Measurements from ENCODE around the gene CRB3.

CRB3 gene

DNA sequence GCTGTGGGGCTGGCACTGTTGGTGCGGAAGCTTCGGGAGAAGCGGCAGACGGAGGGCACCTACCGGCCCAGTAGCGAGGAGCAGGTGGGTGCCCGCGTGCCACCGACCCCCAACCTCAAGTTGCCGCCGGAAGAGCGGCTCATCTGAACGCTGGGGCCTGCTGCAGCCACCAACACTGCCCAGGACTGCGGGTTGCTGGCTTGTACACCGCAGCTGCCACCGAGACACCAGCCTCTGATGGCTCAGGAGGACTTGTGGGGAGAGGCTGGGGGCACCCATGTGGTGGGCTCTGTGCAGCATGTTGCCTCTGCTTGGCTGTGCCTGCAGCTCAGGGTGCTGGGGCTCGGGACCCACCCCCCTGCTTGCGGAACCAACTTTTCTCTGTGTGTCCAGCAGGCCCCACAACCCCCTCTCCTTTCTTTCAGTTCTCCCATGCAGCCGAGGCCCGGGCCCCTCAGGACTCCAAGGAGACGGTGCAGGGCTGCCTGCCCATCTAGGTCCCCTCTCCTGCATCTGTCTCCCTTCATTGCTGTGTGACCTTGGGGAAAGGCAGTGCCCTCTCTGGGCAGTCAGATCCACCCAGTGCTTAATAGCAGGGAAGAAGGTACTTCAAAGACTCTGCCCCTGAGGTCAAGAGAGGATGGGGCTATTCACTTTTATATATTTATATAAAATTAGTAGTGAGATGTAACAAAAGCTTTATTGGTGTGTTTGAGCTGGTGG lies 2.6 kb downstream of the CRB3 start:
- no peak for DNase-seq (ENCODE audit: low spot score)

DNA sequence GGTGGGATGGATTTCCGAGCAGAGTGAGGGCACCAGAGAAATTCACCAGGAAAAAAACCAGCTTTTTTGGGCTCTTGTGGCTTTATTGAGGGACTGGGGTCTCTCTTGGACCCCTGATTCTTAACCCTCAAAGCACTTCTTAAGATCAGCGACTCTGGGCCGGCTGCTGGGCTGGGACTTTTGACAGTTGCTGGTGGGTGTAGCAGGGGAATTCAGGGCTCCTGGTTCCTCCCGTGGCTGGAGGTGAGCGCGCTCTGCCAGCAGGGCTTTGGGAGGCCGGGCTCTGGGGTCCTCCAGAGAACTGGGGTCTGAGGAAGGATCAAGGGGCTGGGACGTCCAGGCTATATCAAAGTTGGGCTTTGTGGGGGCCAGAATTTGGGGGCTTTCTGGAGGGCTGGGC lies 3.3 kb downstream of the CRB3 start:
- no peak for DNase-seq (ENCODE audit: low spot score)

DNA sequence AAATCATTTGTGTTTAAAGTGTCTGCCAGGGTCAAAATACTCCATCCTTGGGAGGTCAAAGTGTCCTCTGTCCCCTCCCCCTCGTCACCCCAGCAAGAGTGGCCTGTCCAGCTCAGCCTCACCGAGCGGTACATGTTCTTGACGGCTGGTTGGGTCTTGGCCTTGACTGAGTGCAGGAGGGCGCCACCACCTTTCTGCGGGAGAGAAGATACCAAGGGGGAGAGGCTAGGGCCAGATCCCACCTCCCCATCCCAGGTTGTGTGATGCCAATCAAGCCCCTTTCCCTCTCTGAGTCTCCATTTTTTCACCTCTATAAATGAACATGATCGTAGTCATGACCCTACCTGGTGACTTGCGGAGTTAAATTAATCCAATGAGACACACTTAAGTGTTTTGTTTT lies 6.1 kb downstream of the CRB3 start:
- no peak for DNase-seq (ENCODE audit: low spot score)

DNA sequence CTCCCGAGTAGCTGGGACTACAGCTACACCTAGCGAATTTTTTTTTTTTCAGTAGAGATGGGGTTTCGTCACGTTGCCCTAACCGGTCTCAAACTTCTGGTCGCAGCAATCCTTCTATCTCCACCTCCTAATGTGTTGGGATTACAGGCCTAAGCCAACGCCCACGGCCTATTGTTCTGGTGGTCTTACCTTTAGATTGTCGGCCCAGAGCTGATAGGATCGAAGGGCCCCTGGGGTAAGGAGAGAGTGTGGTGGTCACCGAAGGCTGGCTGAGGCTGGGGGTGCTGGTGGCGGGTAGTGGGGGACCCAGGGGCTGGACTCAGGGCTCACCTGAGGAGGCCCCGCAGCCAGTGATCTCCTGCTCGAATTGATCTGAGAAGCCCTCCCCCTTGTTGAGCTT lies 7.0 kb downstream of the CRB3 start:
- DNase-seq (ENCODE audit: low spot score): no peak

DNA sequence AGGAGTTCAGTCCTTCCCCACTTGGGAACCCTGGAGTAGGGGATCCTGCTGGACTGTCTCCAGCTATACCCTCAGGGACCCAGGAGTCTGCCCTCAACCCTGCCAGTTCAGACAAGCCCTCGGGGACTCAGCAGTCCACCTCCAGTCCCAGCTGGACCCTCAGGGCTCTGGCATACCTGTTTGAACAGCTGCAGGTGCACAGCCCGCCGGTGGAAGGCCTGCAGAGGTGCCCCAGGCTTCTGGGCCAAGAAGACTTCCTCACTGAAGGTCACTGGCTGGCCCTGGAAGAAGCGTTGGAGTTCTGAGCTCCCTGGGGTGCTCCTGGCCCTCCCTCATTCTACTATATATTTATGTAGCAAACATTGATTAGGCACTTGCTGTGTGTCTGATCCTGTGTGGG lies 8.6 kb downstream of the CRB3 start:
- DNase-seq (ENCODE audit: low spot score): no peak

DNA sequence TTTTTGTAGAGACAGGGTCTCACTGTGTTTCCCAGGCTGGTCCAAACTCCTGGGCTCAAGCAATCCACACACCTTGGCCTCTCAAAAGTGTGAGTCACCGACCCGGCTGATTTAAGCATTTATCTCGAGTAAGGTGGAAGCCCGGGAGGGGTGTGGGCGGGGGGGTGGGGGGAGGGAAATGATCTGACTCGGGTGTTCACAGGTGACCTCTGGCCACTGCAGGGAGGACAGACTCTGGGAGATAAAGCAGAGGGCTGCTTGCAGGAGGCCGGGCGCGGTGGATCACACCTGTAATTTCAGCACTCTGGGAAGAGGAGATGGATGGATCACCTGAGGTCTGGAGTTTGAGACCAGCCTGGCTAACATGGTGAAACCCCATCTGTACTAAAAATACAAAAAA lies 9.6 kb downstream of the CRB3 start:
- no peak for DNase-seq (ENCODE audit: low spot score)

DNA sequence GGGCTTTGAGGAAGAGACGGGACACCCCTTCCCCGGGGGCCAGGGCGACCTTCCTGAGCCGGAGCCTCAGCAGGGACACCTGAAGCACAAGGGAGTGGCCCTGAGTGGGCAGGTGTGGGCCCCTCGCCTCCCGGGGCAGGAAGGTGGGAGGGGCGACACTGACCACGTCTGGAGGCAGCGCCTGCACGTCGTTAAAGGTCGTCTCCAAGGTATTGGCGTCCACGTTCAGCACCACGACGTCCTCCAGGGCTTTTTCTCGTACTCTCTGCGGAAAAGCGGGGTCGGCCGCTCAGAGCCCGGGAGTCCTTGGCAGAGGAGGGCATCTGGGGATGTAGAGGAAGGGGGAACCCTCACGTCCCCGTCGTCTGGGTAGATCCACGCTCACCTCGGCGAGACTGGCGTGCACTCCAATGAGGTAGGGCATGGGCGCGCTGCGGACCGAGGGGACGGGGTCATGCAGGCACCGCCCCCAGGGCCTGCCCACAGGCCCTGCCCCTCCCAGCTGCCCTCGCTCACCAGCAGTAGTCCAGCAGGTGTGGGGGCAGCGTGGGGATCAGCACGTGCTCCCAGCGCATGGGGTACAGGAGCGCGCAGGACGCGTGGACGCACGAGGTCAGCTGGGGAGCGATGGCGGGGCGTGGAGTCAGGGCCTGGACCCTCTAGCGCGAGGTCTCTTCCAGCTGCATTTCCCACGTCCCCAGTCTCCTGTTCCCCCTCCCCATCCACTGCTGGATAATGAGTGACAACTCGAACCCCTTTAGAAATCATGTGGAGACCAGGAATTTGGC lies 11.4 kb downstream of the CRB3 start:
- DNase-seq (ENCODE audit: low spot score): no peak

DNA sequence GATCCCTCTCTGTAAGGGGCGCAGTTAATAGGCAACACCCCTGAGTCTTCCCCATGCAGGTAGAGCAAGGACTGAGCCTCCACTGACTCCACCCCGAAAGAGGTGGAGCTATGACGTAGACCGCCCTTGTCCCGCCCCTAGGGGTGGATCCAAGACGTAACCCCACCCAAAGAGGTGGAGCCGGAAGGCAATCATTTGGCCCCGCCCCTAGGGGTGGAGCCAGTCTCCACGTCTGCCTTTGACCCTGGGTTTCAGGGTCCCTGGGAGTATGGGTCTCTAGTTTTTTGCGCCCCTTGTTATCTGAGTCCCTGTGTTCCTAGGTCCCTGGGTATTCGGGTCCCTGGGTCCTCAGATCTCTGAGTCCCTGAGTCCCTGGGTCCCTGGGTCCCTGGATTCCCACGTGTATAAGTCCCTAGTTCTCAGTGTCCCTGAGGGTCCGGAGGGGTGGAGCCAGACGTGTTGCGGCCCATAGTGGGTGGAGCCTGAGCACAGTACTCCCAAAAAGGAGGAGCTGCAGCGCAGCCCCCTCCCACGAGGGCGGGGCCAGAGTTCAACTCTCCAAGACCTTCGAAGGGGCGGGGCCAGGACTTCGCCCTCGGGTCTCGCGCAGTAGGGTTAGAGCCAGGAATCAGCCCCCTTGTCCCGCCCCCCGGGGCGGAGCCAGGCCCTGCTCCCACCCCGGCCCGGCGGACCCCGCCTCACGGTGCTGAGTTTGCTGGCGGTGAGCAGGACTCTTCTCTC lies 12.3 kb downstream of the CRB3 start:
- peak; percentile 34 for DNase-seq (ENCODE audit: low spot score)

DNA sequence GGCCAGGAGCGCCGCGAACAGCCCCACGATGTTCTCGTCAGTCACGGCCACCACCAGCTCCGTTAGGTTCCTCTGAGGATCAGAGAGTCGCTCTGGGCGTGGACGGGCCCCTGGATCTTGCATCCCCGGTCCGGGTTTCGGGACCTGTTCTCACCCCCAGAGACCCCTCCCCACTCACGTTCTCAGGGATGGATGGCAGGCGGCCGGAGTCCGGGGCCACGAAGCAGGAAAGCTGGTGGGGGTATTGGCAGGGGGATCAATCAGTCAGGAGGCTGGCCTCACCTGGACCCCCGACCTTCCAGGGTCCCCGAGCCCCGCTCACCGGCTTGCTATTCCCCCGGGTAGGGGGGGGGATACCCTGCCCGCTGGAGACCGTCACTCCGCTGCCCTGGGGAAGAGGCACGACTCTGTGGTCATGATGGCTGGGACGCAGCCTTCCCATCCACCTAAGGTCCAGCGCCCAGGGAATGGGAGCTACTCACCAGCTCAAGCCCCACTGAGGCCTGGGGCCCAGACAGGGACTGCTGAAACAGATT lies 12.9 kb downstream of the CRB3 start:
- DNase-seq (ENCODE audit: low spot score): no peak

DNA sequence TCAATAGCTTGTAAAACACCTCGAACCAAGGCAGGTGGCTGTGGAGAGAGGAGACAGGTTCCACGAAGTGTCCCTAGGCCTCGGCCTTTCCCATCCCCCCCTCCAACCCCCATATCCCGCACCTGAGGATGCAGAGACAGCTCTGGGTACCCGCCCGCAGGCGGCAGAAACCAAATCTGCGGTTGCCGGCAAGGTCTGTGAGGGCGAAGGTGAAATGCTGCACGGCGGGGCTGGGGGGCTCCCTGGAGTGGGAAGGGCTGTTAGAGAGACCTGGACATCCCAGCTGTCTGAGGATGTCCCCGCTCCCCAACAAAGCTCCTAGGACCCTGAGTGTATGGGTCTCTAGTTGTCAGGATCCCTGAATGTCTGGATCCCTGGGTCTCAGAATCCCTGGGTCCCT lies 14.7 kb downstream of the CRB3 start:
- no peak for DNase-seq (ENCODE audit: low spot score)

DNA sequence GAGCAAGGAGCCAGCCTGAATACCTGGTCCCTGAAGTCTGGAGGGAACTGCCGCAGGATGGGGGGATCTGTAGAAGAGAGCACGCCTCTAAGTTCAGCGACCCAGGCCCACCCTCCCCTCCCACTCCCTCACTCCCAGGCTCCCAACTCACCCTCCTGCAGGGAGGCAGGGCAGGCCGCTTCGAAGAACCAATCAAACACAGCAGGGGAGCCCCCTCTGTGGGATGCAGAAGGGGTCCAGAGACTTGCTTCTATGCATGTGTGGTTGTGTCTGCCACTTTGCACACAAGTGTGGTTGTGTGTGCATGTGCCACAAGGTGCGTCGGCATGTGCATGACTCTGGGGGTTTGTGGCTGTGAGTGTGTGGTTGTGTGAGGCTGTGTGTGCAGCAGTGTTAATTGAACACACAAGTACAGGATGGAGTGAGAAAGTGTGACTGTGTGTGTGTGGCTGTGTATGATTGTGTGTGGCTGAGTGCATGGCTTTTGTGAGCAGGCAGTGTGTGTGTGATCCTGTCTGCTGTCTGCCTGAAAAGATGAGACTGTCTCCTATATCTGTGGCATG lies 15.8 kb downstream of the CRB3 start:
- no peak for DNase-seq (ENCODE audit: low spot score)

DNA sequence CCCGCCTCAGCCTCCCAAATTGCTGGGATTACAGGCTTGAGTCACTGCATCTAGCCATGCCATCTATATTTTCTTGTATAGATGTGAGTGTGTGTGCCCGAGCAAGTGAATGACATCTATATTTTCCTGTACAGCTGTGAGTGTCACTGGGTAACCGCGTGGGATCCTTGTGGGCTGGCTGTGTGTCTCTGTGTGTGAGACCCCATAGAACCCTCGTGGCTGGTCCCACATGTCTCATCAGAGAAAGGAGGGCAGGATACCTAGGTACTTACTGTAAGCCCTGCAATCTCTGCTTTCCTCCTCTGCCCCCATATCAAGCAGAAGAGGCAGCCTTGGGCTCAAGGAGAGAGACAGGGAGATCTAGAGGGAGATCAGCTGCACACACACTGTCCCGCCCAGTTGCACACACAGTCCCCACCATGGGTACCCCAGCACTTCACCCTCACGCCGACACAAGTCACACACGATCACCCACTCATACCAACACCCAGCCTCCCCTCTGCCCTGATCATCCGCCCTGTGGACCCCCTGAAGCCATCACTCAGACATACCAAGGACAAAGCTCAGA lies 16.9 kb downstream of the CRB3 start:
- no peak for DNase-seq (ENCODE audit: low spot score)

DNA sequence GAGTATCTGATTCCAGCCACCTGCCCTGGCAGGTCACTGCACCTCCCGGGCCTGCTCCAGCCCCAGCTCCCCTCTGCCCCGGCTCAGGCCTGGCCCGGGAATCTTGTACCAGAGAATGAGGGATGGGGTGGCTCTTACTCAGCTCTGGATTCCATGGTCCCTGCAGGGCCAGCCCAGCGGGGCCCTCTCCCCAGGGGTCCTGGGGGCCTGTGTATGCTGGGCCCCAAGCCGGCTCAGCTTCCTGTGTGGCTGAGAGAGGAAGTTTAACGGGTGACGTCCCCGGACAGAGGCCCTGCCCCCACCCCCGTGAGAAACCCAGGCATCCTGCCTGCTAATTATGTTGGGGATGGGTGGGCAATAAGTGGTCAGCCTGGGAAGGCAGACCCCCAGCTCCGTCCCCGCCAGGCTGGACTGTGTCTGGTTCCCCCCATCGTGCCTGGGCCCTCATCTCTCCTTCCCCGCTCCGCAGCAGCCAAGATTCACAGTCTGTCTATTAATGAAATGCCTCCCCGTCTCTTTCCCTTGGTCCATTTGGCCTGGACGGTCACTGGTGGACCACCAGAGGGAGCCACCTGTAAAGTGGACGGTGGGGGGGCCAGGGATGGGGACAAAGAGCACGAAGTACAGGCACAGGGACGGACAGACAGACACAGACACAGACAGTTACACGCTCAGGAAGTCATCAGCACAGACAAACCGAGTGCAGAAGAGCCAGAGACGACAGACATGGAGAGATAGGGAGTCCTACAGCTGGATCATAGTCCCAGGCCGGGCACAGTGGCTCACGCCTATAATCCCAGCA lies 17.7 kb downstream of the CRB3 start, which contains the start of gene DENND1C:
Gene DENND1C, minus strand, starts transcription at position 247 of the 802 bp plus-strand sequence. Its CDS starts 92 bp downstream, at position 155.
- peak; percentile 65 for DNase-seq (ENCODE audit: low spot score)

DNA sequence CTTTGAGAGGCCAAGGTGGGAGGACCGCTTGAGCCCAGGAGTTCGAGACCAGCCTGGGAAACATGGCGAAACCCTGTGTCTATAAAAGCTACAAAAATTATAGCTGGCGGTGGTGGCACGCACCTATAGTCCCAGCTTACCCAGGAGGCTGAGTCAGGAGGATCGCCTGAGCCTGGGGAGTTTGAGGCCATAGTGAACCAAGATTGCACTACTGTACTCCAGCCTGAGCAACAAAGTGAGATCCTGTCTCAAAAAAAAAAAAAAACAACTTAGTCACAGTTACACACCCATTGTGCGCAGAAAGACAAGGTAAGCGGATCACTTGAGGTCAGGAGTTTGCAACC lies 18.2 kb downstream of the CRB3 start:
- no peak for DNase-seq (ENCODE audit: low spot score)

DNA sequence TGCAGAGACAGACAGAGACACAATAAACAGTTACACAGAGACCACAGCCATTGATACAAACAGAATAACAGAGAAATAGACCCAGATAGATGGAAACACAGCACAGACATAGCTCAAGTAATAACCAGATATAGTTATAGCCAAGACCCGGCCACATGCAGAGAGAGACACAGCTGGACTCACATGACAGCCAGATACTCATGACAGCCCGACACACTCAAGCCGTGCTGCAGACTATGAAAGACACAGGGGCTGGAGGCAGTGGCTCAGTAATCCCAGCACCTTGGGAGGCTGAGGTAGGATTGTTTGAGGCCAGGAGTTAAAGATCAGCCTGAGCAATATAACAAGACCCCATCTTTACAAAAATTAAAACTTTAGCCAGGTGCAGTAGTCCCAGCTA lies 19.2 kb downstream of the CRB3 start:
- no peak for DNase-seq (ENCODE audit: low spot score)

DNA sequence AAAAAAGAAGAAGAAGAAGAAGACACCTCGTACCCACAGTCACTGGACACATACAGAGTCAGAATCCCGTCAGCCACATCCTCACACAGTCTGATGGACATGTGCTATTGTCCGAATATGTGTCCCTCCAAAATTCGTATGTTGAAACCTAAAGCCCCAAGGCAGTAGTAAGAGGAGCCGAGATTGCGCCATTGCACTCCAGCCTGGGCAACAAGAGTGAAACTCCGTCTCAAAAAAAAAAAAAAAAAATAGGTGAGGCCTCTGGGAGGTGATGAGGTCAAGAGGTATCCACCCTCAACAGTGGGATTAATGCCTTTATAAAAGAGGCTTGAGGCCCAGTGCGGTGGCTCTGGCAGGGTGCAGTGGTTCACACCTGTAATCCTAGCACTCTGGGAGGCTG lies 20.2 kb downstream of the CRB3 start:
- no peak for DNase-seq (ENCODE audit: low spot score)

DNA sequence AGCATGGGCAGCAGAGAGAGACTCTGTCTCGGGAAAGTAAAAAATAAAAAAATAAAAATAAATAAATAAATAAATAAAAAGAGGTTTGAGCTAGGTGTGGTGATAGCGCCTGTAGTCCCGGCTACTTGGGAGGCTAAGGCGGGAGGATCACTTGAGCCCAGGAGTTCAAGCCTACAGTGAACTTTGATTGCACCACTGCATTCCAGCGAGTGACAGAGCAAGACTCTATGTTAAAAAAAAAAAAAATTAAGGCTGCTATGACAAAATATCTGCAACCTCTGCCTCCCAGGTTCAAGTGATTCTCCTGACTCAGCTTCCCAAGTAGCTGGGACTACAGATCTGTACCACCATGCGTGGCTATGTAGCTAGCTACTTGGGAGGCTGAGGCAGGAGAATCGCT lies 20.8 kb downstream of the CRB3 start:
- DNase-seq (ENCODE audit: low spot score): no peak

DNA sequence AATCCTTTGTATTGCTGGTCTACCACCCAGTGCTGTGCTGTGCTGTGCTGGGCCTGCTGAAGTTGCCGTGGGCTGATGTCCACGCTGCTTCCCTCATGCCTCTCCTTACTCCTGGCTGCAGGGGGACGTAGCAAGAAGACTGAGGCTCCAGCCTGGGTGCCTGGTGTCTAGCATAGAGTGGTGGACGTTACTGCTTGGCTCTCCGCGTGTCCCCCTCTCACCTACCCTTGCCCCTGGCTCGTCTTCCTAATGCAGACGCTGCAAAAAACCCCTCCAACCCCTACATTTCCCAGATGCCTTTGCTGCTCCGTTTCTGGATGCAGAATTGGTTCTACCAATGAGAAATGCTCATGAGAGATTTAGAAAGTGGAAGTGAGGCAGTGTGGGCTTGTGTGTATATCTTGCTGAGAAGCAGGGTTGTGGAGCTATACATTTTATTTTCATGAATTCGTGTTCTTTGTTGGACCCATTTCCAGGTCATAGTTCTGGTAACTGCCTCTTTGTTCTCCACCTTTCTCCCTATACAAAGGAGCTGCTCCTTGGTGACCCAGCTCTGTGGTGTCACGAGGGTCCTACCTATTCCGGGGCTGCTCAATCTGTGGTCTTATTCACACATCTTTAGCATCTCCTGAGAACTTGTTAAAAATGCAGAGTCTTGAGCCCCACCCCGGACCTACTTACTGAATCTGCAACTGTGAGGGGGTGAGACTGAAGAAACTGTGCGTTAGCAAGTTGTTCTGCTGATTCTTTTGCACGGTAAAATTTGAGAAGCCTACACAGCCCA lies 25.4 kb downstream of the CRB3 start:
- DNase-seq (ENCODE audit: low spot score): peak; percentile 34

DNA sequence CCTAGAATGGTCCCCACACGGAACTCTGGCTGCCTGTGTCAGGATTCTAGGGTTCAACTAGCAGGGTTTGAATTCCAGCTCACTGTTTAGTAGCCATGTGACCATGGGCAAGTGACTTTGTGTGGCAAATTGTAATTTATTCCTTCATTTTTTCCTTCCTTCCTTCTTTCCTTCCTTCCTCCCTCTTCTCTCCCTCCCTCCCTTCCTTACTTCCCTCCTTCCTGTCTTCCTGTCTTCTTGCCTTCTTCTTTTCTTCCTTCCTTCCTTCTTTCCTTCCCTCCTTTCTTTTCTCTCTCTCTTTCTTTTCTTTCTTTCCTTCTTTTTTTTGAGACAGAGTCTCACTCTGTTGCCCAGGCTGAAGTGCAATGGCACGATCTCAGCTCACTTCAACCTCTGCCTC lies 26.1 kb downstream of the CRB3 start:
- DNase-seq (ENCODE audit: low spot score): no peak

DNA sequence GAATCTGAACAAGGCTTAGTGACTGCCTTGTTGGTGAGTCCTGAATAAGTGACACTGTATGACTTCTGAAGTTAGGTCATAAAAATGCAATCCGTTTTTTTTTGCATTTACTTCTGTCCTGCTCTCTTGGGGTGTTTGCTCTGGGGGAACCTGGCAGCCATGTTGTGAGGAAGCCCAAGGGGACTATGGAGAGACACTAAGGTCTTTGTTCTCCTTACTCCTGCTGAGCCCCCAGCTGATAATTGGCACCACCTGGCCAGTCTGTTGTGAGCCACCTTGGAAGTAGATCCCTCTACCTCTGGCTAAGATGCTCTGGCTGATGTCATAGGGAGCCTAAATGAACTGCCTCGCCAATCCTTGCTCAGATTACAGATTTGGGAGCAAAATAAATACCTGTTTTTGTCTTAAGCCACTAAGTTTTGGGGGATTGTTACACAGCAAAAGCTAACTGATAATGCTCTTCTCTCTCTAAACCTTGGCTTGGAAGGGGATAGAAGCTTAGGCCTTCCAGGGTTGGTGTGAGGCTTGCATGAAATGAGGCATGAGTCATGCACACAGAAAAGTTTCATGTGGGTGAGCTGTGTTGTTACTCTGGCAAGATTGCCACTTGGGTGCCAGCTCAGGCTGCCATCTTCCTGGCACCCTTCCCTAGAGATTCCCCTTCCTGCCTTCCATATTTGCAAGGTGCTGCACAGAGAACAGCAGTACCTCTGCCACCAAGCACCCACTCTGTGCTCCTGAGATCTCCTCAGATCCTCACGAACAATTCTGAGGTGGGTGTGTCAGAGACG lies 27.9 kb downstream of the CRB3 start:
- DNase-seq (ENCODE audit: low spot score): no peak

All from CD4-positive, alpha-beta T cell treated with Interleukin-2 at 100 ng/mL for 4 hours (primary cell).